ENCODE results near the gene C22orf15. TPM values are rescaled to one million over a fixed set of nuclear protein-coding genes. Genes with fewer than 3 reads are reported as not detected.
A peak's percentile ranks its signal among the peaks of the same experiment; 100 is the strongest.

Gene C22orf15
- total RNA-seq, 1 experiment from 2014 or later = 2.7 TPM

- ATAC-seq (no peak), DNase-seq (ENCODE audit: low spot score) (no peak)
- Mint-ChIP-seq H3K4me3 (peak overlapping the region; percentile 89), H3K9me3 (no peaks in the 10 kb centered on the region), H3K4me1 (peaks cover 30% of the 10 kb centered on the region), H3K36me3 (peaks cover 9% of the 10 kb centered on the region; the same call in 1 of the 2 replicates), H3K27me3 (ENCODE audit: low read depth) (no peaks in the 10 kb centered on the region), H3K27ac (peak overlapping the region; percentile 98)
- POLR2A ChIA-PET = interaction anchor here (1.0 kb wide), 1 partner anchor 17 kb away, joined by 3 read pairs; no protein-coding TSS in a partner anchor
- CTCF ChIA-PET = interaction anchor here (0.6 to 1.7 kb wide), 6 partner anchors 9 to 63 kb away, joined by 3 to 5 read pairs (median 3); partner anchors contain the start of genes CHCHD10 and MMP11
- TF ChIP-seq SP1 (CRISPR knock-in tag; conservative IDR thresholded peaks at IDR 0.05) = no peak
- no peak for TF ChIP-seq ARID4B (CRISPR knock-in tag; IDR thresholded peaks at IDR 0.05; ENCODE audit: borderline replicate concordance)
- no peak for TF ChIP-seq FOXP1 (CRISPR knock-in tag; IDR thresholded peaks at IDR 0.05; ENCODE audit: borderline replicate concordance)
- no peak for TF ChIP-seq IRF1 (CRISPR knock-in tag; IDR thresholded peaks at IDR 0.05)
- TF ChIP-seq, protein P1, sequence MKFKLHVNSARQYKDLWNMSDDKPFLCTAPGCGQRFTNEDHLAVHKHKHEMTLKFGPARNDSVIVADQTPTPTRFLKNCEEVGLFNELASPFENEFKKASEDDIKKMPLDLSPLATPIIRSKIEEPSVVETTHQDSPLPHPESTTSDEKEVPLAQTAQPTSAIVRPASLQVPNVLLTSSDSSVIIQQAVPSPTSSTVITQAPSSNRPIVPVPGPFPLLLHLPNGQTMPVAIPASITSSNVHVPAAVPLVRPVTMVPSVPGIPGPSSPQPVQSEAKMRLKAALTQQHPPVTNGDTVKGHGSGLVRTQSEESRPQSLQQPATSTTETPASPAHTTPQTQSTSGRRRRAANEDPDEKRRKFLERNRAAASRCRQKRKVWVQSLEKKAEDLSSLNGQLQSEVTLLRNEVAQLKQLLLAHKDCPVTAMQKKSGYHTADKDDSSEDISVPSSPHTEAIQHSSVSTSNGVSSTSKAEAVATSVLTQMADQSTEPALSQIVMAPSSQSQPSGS (CRISPR knock-in tag; IDR thresholded peaks at IDR 0.05; ENCODE audit: borderline replicate concordance, low read depth) = no peak
- TF ChIP-seq CREM (CRISPR knock-in tag; IDR thresholded peaks at IDR 0.05) = no peak
- TF ChIP-seq NR1H2 (CRISPR knock-in tag; IDR thresholded peaks at IDR 0.05) = no peak
- TF ChIP-seq E2F4 (CRISPR knock-in tag; IDR thresholded peaks at IDR 0.05; ENCODE audit: borderline replicate concordance, low read depth) = no peak
- TF ChIP-seq, protein P2, sequence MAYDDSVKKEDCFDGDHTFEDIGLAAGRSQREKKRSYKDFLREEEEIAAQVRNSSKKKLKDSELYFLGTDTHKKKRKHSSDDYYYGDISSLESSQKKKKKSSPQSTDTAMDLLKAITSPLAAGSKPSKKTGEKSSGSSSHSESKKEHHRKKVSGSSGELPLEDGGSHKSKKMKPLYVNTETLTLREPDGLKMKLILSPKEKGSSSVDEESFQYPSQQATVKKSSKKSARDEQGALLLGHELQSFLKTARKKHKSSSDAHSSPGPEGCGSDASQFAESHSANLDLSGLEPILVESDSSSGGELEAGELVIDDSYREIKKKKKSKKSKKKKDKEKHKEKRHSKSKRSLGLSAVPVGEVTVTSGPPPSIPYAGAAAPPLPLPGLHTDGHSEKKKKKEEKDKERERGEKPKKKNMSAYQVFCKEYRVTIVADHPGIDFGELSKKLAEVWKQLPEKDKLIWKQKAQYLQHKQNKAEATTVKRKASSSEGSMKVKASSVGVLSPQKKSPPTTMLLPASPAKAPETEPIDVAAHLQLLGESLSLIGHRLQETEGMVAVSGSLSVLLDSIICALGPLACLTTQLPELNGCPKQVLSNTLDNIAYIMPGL (CRISPR knock-in tag; IDR thresholded peaks at IDR 0.05) = no peak
- TF ChIP-seq, protein P3, sequence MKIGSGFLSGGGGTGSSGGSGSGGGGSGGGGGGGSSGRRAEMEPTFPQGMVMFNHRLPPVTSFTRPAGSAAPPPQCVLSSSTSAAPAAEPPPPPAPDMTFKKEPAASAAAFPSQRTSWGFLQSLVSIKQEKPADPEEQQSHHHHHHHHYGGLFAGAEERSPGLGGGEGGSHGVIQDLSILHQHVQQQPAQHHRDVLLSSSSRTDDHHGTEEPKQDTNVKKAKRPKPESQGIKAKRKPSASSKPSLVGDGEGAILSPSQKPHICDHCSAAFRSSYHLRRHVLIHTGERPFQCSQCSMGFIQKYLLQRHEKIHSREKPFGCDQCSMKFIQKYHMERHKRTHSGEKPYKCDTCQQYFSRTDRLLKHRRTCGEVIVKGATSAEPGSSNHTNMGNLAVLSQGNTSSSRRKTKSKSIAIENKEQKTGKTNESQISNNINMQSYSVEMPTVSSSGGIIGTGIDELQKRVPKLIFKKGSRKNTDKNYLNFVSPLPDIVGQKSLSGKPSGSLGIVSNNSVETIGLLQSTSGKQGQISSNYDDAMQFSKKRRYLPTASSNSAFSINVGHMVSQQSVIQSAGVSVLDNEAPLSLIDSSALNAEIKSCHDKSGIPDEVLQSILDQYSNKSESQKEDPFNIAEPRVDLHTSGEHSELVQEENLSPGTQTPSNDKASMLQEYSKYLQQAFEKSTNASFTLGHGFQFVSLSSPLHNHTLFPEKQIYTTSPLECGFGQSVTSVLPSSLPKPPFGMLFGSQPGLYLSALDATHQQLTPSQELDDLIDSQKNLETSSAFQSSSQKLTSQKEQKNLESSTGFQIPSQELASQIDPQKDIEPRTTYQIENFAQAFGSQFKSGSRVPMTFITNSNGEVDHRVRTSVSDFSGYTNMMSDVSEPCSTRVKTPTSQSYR (CRISPR knock-in tag; IDR thresholded peaks at IDR 0.05) = no peak
- no peak for TF ChIP-seq RELA (CRISPR knock-in tag; IDR thresholded peaks at IDR 0.05; ENCODE audit: borderline replicate concordance)
- TF ChIP-seq, protein P4, sequence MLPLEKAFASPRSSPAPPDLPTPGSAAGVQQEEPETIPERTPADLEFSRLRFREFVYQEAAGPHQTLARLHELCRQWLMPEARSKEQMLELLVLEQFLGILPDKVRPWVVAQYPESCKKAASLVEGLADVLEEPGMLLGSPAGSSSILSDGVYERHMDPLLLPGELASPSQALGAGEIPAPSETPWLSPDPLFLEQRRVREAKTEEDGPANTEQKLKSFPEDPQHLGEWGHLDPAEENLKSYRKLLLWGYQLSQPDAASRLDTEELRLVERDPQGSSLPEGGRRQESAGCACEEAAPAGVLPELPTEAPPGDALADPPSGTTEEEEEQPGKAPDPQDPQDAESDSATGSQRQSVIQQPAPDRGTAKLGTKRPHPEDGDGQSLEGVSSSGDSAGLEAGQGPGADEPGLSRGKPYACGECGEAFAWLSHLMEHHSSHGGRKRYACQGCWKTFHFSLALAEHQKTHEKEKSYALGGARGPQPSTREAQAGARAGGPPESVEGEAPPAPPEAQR (CRISPR knock-in tag; IDR thresholded peaks at IDR 0.05) = no peak
These were observed 23.5 kb downstream of the C22orf15 start for GRCh38 chr22:23786261-23786710.
